ENCODE measurements around the gene ZMYND15.

The ZMYND15 gene

DNA sequence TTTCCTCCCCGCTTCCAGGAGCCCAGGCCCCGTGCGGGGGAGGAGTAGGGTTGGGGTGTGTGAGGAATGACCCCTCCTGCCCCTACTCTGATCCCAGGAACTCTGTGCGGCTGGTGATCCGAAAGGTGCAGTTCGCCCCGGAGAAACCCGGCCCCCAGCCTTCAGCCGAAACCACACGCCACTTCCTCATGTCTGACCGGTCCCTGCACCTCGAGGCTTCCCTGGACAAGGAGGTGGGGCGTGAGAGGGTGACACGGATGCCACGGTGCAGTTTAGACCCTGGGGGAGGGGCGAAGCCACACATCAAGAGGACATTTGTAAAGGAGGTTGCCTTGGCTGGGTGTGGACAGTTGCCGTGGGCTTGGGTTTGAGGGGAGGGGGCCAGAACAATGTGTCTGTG lies 21.8 kb upstream of the ZMYND15 start:
- no peak for DNase-seq (ENCODE audit: low read depth)

DNA sequence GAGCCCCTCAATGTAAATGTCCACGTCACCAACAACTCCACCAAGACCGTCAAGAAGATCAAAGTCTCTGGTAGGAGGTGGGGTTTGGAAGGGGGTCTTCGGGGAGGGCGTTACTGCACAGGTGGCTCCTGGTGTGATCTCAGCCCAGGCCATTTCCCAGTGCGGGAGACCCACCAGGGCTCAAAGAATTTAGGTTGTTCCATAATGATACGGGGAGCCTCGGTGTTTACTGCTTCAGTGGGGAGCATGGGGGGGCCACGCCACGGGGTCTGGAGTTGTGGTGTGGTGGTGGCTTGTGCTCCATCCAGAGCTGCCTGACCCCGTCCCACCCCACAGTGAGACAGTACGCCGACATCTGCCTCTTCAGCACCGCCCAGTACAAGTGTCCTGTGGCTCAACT lies 21.4 kb upstream of the ZMYND15 start:
- no peak for DNase-seq (ENCODE audit: low read depth)

DNA sequence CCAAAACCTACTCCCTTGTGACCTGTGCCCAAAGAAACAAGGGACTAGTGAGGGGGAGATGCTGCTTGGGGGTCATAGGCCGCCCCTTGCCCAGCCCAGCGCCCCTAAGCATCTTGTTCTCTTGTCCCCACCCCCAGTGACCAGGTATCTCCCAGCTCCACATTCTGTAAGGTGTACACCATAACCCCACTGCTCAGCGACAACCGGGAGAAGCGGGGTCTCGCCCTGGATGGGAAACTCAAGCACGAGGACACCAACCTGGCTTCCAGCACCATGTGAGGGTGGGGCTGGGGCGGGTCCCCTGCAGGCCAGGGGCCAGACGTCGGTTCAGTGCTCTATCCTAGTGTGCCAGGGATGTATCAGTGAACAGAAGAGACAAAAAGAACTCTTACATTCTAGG lies 20.5 kb upstream of the ZMYND15 start:
- DNase-seq (ENCODE audit: low read depth) = no peak

DNA sequence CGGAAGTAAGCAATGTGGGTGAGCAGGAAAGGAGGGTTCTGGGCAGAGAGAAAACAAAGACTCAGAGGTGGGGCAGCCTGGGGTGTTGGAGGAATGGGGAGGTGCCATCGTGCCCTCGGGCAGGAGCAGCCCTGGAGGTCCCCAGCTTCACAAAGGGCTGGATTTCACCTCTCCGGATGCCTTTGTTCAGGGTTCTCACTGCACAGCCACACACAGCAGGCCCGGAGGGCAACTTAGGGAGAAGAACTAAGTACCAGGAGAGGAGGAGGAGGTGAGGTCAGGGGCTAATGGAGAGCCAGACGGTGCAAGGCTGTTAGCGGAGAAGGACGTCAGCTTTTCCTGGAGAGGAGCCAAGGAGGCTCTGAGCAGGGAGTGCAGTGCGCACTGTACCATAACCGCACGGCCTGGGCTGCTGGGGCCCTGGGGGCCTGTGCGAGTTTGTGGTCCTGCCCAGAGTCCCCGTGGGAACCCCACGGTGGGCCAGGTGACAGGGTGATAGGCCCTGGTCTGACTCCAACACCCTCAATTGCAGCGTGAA lies 19.9 kb upstream of the ZMYND15 start:
- DNase-seq (ENCODE audit: low read depth) = no peak

DNA sequence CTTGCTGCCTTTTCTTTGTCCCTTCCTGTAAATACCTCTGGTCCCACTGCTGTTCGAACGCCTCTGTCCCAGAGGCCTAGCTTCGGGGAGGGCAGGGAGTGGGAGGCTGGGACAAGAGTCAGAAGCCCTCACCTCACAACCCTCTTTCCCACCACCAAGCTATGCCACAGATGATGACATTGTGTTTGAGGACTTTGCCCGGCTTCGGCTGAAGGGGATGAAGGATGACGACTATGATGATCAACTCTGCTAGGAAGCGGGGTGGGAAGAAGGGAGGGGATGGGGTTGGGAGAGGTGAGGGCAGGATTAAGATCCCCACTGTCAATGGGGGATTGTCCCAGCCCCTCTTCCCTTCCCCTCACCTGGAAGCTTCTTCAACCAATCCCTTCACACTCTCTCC lies 18.8 kb upstream of the ZMYND15 start:
- DNase-seq (ENCODE audit: low read depth) = no peak

DNA sequence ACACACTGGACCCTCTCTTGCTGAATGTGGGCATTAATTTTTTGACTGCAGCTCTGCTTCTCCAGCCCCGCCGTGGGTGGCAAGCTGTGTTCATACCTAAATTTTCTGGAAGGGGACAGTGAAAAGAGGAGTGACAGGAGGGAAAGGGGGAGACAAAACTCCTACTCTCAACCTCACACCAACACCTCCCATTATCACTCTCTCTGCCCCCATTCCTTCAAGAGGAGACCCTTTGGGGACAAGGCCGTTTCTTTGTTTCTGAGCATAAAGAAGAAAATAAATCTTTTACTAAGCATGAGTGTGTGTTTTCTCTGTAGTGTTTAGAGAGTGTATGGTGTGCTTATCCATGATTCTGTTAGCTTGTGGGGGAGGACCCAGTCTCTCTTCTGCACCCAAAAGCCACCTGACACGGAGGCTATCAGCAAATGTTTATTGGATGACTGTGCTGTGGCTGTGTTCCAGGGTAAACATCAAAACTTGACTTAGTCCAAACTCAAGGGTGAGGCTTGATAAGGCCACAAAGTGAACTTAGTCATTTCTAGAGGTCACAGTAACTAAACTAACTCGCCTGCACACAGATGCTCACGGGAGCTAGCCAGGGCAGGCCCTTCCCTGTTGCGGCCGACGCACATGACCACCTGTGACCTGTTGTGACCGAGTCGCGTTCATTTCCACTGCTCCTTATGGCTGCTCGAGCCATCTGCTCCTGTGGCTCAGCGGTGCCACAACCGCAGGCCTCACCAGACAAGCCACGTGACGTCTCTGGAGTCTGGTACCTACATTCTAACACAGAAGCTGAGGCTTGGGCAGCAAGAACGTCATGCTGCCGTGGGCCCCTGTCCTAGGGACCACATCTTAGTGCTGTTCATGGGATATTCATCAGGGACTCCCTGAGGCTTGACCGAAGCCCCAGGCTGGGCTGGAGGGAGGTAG lies 18.2 kb upstream of the ZMYND15 start:
- DNase-seq (ENCODE audit: low read depth) = no peak

DNA sequence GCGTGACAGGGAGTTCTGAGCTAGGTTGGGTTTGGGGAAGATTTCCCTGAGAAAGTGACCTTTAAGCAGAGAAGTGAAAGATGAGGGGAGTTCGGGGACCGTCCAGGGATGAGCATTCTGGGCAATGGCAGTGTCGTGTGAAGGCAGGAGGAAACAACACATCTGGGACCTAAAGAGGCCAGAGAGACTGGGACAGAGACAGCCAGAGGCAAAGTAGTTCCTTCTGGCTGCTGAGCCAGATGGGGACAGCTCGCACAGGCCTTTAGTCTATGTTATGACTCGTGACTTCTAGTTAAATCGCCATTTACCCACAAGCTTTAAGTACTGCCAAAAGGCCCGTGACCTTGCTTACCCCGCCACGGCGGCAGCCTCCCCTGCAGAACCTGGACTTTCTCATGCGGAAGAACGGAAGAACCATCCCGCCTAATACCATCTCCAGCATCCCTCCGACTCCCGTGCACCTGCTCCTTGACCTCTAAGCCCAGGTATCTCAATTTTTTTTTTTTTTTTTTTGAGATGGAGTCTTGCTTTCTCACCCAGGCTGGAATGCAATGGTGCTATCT lies 16.9 kb upstream of the ZMYND15 start:
- DNase-seq (ENCODE audit: low read depth) = no peak

DNA sequence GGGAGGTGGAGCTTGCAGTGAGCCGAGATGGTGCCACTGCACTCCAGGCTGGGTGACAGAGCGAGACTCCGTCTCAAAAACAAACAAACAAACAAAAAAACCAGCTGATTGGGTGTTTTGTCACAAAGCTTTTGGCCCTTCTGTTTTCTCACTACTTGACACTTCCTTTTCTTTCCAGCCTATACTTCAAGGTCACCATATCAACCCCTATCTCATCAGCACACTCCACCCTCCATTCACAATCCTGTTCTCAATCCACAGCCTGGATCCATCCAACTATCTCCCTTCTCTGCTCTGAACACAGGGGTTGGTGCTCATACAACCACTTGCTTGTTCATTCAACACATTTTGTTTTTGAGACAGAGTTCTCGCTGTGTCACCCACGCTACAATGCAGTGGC lies 15.0 kb upstream of the ZMYND15 start:
- DNase-seq (ENCODE audit: low read depth) = no peak

DNA sequence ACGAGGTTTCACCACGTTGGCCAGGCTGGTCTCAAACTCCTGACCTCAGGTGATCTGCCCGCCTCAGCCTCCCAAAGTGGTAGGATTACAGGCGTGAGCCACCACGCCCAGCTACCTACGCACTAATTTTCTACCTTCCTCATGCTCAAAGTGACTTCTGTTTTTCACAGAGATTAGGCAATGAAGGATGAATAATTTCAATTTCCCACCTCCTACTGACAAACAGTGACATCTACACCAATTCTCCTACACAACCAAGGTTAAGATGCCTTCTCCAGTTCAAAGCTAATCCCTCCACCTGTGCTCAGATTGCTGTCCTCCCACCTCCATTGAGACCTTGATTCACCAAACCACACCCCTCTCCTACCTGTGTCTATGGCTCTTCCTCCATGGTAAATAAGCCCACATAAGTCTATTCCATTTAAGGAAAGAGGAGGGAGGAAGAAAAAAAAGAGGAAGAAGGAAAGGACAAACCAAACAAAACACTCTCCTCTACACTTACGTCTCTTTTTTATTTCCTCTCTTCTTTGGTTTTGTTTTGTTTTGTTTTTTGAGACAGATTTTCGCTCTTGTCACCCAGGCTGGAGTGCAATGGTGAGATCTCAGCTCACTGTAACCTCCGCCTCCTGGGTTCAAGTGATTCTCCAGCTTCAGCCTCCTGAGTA lies 13.9 kb upstream of the ZMYND15 start:
- DNase-seq (ENCODE audit: low read depth) = no peak

DNA sequence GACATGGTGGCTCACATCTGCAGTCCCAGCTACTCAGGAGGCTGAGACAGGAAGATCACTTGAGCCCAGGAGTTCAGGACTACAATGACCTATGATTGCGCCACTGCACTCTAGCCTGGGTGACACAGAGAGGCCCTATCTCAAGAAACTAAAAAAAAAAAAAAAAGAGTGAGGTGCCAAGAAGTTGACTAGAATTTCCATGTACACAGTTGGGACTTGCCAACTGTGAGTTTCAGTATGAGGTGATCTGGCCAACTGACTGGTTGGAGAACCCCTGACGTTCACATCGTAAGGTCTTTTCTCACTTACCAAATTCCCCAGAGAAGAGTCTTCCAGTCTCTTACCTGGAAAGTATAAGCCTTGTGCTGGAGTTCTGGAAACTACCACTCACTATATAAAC lies 11.5 kb upstream of the ZMYND15 start:
- no peak for DNase-seq (ENCODE audit: low read depth)

DNA sequence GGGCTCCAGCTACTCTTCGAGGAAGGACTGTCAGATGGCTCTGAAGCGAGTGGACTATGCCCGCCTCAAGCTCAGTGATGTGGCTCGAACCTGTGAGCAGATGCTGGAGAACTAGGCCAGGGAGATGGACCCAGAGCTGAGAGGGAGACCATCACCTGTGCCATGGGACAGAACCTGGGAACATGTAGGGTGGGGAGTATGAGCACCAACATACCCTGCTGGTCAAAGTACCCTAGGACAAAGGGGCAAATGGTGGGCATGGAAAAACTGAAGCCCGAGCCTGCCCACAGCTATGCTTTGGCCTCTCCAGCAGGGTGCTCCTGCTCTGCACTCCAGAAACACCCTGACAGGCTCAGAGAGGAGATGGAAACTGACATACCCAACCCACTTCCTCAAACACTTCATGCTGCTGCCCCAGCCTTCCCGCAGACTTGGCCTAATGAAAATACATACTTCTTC lies 6.5 kb upstream of the ZMYND15 start:
- DNase-seq (ENCODE audit: low read depth) = no peak

DNA sequence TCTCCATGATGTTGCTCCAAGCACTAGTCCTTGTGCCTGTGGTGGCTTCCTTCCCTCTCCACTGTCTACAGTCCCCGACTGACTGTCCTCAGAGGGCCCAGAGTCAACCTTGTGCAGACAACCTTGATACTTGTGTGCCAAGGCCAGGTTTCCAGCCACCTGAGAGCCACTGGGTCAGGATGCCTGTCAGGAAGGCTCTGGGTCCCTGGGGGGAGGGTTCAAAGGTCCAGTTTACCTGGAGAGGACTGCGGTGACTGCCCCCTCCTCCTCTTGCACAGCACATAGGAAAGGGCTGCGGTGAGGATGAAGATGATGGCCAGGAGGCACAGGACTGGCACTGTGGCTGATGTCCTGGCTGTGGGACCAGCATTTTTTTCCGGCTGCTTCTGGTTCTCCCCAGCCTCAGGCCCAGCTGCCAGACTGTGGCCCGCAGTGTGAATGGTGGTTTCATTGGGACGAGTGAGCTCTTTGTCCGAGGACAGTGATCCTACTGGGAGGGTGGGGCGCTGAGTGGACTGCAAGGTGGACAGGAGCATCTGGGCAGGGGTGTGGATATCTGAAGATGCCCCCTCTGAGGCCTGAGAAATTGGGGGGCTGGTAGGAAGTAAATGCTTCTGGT lies 4.7 kb upstream of the ZMYND15 start:
- DNase-seq (ENCODE audit: low read depth) = no peak

DNA sequence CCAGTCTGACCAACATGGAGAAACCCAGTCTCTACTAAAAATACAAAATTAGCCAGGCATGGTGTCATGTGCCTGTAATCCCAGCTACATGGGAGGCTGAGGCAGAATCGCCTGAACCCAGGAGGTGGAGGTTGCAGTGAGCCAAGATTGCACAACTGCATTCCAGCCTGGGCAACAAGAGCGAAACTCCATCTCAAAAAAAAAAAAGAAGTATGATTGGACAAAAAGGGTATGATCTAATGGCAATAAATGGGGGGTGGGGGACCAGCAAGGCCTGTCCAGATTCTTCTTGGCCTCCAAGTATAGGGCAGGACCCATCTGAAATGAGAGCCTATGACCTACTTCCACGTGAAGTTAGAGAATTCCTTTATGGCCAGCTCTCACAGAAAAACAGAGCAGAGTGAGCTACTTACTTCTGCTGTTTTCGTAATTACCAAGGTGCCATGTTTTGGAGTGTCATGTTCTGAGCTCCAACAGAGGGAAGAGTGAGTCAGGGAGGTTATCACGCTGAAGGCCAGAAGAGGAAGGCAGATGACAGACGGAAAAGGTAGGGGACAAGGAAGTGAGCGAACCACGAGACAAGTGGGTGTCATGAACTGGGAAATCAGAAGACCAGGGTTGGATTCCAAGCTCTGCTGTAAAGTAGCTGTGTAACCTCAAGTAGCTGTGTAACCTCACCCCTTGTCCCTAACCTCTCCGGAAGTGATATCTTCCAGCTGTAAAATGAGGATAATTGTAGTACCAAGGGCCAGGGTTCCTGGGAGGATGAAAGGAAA lies 3.6 kb upstream of the ZMYND15 start:
- no peak for DNase-seq (ENCODE audit: low read depth)

DNA sequence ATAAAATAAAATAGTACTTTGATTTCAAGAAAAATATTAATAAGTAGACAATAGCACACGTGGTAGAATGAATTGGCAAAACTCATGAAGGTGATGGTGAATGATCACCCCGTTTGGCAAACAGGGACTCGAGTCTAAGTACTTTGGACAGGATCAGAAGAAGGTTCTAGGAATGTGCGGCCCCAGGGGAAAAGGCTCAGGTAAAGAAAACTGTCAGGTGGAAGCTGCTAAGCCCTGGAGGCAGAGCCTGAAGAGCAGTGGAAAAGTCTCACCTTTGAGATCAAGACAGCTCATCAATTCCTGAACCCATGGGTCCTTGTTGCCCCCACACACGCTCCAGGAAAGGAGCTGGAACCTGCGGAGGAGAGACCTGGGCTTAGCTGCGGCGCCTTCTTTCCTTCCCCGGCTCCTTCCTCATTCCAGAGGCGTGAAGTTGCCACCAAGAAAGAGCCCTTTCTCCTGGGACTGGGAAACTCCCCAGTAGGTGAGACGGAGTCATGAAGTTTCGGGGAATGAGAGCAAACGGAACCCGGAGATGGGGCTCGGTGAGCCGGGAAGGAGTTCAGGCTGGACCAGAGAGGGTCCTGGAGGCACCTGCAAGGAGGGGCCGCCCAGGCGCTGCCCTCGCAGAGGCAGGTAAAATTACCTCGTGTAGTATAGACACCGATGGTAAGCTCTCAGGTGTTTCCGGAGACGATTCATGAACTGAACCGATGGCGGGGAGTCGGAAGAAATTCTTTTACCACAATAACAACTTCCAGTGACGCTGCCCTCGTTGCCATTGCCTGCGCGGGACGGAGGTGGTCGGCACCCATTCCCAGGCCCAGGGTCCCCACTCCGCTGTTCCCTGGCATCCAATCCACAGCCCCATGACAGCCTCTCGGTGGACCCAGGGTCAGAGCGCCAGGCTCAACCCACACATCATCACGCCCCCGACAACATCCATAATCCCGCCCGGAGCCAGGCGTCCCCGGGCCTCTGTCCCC lies 1.2 kb upstream of the ZMYND15 start:
- no peak for DNase-seq (ENCODE audit: low read depth)

DNA sequence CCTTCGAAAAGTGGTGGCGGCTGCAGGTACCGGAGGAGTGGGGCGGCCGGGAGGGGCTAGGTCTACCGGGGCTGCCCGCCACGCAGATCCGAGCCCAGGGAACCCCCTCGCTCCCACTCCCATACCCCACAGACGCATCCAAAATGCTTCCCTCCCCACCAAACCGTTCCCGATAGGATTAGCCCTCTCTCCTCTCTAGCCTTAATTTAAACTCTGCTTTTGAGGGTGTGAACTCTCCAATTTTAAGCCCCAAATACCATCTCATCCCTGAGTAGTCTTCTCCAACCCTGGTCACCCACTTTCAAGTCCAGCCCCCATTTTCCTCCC lies 355 bp downstream of the ZMYND15 start:
- no peak for DNase-seq (ENCODE audit: low read depth)

DNA sequence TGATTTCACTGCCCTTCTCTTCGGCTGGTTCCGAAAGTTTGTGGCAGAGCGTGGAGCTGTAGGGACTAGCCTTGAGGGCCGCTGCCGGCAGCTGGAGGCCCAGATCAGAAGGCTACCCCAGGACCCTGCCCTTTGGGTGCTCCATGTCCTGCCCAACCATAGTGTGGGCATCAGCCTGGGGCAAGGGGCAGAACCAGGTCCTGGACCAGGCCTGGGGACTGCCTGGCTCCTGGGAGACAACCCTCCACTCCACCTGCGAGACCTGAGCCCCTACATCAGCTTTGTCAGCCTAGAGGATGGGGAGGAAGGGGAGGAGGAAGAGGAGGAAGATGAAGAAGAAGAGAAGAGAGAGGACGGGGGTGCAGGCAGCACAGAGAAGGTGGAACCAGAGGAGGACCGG lies 951 bp downstream of the ZMYND15 start:
- DNase-seq (ENCODE audit: low read depth) = no peak

DNA sequence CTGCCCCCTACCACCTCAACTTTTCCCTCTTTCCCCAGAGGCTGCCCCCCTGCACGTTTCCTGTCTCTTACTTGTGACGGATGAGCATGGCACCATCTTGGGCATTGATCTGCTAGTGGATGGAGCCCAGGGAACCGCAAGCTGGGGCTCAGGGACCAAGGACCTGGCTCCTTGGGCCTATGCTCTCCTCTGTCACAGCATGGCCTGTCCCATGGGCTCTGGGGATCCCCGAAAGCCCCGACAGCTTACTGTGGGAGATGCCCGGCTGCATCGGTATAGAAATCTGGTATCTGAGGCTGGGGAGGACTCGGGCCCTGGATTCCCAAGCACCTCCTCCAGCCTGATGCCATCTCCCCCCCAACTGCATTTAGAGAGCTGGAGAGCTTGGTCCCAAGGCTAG lies 1.9 kb downstream of the ZMYND15 start:
- DNase-seq (ENCODE audit: low read depth) = no peak

DNA sequence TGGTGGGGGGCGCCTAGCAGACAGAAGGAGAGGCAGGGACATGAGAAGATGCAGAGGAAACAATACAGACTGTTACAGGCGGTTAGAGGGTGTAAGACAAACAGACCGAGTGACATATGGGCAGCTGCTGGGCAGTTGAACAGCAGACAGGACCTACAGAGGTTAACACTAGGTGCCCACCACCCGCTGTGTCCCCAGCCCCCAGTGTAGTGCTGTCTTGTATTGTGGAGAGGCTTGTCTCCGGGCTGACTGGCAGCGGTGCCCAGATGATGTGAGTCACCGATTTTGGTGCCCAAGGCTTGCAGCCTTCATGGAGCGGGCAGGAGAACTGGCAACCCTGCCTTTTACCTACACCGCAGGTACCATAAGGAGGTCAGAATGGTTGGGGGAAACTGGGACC lies 2.5 kb downstream of the ZMYND15 start:
- no peak for DNase-seq (ENCODE audit: low read depth)

DNA sequence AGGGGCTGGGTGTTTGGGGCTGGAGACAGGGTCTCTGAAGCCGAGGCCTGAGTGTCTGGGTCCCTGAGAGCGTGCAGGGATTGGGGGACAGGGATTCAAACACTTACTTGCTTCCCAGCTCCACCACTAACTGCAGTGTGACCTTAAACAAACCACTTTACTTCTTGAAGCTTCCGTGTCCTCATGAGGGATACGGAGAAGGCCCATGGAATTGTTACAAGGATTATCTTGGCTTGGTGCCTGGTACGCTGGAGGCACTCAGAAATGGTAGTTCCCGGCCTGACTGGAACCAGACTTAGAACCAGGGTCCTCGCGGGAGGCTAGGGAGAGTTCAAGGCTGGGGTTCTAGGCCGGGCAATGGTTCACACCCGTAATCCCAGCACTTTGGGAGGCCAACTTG lies 3.0 kb downstream of the ZMYND15 start:
- DNase-seq (ENCODE audit: low read depth) = no peak

DNA sequence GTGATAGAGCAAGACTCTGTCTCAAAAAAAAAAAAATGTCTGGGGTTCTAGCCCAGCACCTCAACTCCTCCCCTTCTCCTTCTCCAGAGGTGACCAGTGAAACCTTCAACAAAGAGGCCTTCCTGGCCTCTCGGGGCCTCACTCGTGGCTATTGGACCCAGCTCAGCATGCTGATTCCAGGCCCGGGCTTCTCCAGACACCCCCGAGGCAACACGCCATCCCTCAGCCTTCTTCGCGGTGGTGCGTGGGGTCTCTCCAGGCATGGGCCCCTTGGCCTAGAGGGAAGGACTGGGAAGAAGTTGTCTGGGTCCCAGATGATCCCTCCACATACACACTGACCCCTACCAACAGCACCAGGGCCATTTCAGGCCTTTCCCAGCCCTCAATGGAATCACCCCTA lies 3.6 kb downstream of the ZMYND15 start:
- DNase-seq (ENCODE audit: low read depth) = no peak

DNA sequence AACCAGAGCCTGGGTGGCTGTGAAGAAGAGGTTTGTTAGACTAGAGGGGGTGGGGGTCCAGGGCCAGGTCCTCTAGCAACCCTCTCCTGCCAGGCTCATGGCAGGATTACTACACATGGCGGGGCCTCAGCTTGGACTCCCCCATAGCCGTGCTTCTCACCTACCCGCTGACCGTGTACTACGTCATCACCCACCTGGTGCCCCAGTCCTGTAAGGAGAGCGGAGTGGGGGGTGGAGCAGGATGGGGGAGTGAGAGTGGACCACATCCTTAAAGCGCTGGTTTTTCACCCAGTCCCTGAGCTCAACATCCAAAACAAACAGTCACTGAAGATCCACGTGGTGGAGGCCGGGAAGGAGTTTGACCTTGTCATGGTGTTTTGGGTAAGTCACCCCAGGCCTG lies 4.3 kb downstream of the ZMYND15 start:
- DNase-seq (ENCODE audit: low read depth) = no peak

Data from HS-5 (cell line).